HG03439 (cell line): Measurements from ENCODE around the gene STX2.
"Not testable (repeated sequence)": the region's sequence is repeated elsewhere in the genome, so short reads cannot be mapped to it uniquely, and the experiment has no call there.

Experiments used
- ATAC-seq: cut with Tn5 transposase; IDR thresholded peaks from one replicate; pipeline ENCODE4 v1.9.1; 2021; ENCODE audit warnings: mild to moderate bottlenecking, moderate library complexity; ENCODE audit not compliant: unreplicated experiment

STX2 gene

GRCh38 chr12:130768120-130768519, 70.9 kb downstream of the STX2 start:
- no peak for ATAC-seq

GRCh38 chr12:130766470-130766869, 72.6 kb downstream of the STX2 start:
- no peak for ATAC-seq

- no peak for ATAC-seq
Observed at GRCh38 chr12:130765186-130765659, 73.8 kb downstream of the STX2 start.

GRCh38 chr12:130764475-130765185, 74.4 kb downstream of the STX2 start:
- ATAC-seq: no peak

GRCh38 chr12:130764073-130764472, 75.0 kb downstream of the STX2 start:
- no peak for ATAC-seq

GRCh38 chr12:130762319-130762675, 76.8 kb downstream of the STX2 start:
- no peak for ATAC-seq

GRCh38 chr12:130761537-130762318, 77.3 kb downstream of the STX2 start:
- ATAC-seq: no peak

- no peak for ATAC-seq
Observed at GRCh38 chr12:130754234-130754901, 84.7 kb downstream of the STX2 start.

- ATAC-seq: no peak
Observed at GRCh38 chr12:130752692-130753230, 86.3 kb downstream of the STX2 start.

GRCh38 chr12:130752037-130752436, 87.0 kb downstream of the STX2 start:
- ATAC-seq: not testable (repeated sequence)

- no peak for ATAC-seq
Observed at GRCh38 chr12:130748786-130749185, 90.3 kb downstream of the STX2 start.

- ATAC-seq: peak; percentile 83
Observed at GRCh38 chr12:130747867-130748740, 90.9 kb downstream of the STX2 start.

GRCh38 chr12:130746546-130746945, 92.5 kb downstream of the STX2 start:
- ATAC-seq: no peak

- ATAC-seq: no peak
Observed at GRCh38 chr12:130745921-130746320, 93.1 kb downstream of the STX2 start.

GRCh38 chr12:130744274-130744673, 94.8 kb downstream of the STX2 start:
- no peak for ATAC-seq

- no peak for ATAC-seq
Observed at GRCh38 chr12:130743606-130744005, 95.4 kb downstream of the STX2 start.

- no peak for ATAC-seq
Observed at GRCh38 chr12:130743176-130743575, 95.9 kb downstream of the STX2 start.

GRCh38 chr12:130742716-130743115, 96.3 kb downstream of the STX2 start:
- no peak for ATAC-seq

- ATAC-seq: no peak
Observed at GRCh38 chr12:130742112-130742511, 96.9 kb downstream of the STX2 start.
